Trophoblast cell (in vitro differentiated cells and primary cell): ENCODE results near the gene SLC25A19.
"Not testable (repeated sequence)": the region's sequence is repeated elsewhere in the genome, so short reads cannot be mapped to it uniquely, and the experiment has no call there.

Experiments used
- DNase-seq, 2 donors: peaks; one replicate each; pipeline ENCODE4 v3.0.0-alpha.2; 2016
- H2AFZ ChIP-seq: 2 replicates; pipeline ENCODE4 v1.6.1; 2013; ENCODE audit warnings: low read length, moderate library complexity, mild to moderate bottlenecking; ENCODE audit not compliant: insufficient read depth, poor library complexity
- H2AK5ac ChIP-seq: 2 replicates; pipeline ENCODE4 v1.6.1; 2013; ENCODE audit warnings: mild to moderate bottlenecking, low read length
- H2BK120ac ChIP-seq: 2 replicates; pipeline ENCODE4 v1.6.1; 2013; ENCODE audit warnings: low read length, mild to moderate bottlenecking, moderate library complexity; ENCODE audit not compliant: insufficient read depth, poor library complexity
- H2BK12ac ChIP-seq: 2 replicates; pipeline ENCODE4 v1.6.1; 2013; ENCODE audit warnings: mild to moderate bottlenecking, low read length, moderate library complexity
- H2BK5ac ChIP-seq: 2 replicates; pipeline ENCODE4 v1.6.1; 2013; ENCODE audit warnings: low read length, low read depth, moderate library complexity, mild to moderate bottlenecking; ENCODE audit not compliant: poor library complexity
- H3K14ac ChIP-seq: 2 replicates; pipeline ENCODE4 v1.6.1; 2013; ENCODE audit warnings: mild to moderate bottlenecking, low read length
- H3K18ac ChIP-seq: 2 replicates; pipeline ENCODE4 v1.6.1; 2013; ENCODE audit warnings: mild to moderate bottlenecking, low read length
- H3K23ac ChIP-seq: 2 replicates; pipeline ENCODE4 v1.6.1; 2013; ENCODE audit warnings: low read length
- H3K27ac ChIP-seq: 2 replicates; pipeline ENCODE4 v1.5.1; 2013; ENCODE audit warnings: low read depth, mild to moderate bottlenecking, inconsistent platforms, low read length, moderate library complexity
- H3K27me3 ChIP-seq: 2 replicates; pipeline ENCODE4 v1.6.1; 2013; ENCODE audit warnings: inconsistent platforms, mild to moderate bottlenecking, low read length, moderate library complexity; ENCODE audit not compliant: insufficient read depth
- H3K36me3 ChIP-seq, 2 experiments: 1 replicate in 1 of 2; 2 replicates in 1 of 2; pipeline ENCODE4 v1.6.1; 2013; ENCODE audit warnings: low read length in 2 of 2, mild to moderate bottlenecking in 2 of 2, moderate library complexity in 1 of 2; ENCODE audit not compliant: insufficient read depth in 2 of 2, control insufficient read depth in 1 of 2
- H3K4ac ChIP-seq: 2 replicates; pipeline ENCODE4 v1.6.1; 2013; ENCODE audit warnings: low read depth, mild to moderate bottlenecking, low read length, moderate library complexity
- H3K4me1 ChIP-seq, 2 experiments: 1 replicate in 1 of 2; 2 replicates in 1 of 2; pipeline ENCODE4 v1.6.1; 2013; ENCODE audit warnings: low read length in 2 of 2, mild to moderate bottlenecking in 2 of 2, moderate library complexity in 1 of 2; ENCODE audit not compliant: insufficient read depth in 2 of 2, control insufficient read depth in 1 of 2
- H3K4me2 ChIP-seq: 2 replicates; pipeline ENCODE4 v1.6.1; 2013; ENCODE audit warnings: inconsistent platforms, mild to moderate bottlenecking, low read length, moderate library complexity
- H3K4me3 ChIP-seq: 2 replicates; pipeline ENCODE4 v1.5.1; 2013; ENCODE audit warnings: mild to moderate bottlenecking, low read depth, low read length, inconsistent platforms
- H3K79me1 ChIP-seq: one replicate; pipeline ENCODE4 v1.6.1; 2013; ENCODE audit warnings: low read length
- H3K79me2 ChIP-seq: 2 replicates; pipeline ENCODE4 v1.6.1; 2013; ENCODE audit warnings: low read length, mild to moderate bottlenecking; ENCODE audit not compliant: control insufficient read depth, insufficient read depth, poor library complexity
- H3K9ac ChIP-seq: 2 replicates; pipeline ENCODE4 v1.6.1; 2013; ENCODE audit warnings: mild to moderate bottlenecking, low read length
- H3K9me3 ChIP-seq: 2 replicates; pipeline ENCODE4 v1.6.1; 2013; ENCODE audit warnings: low read depth, mild to moderate bottlenecking, control low read depth, inconsistent platforms, low read length; ENCODE audit not compliant: insufficient read depth
- H4K12ac ChIP-seq: 2 replicates; pipeline ENCODE4 v1.6.1; 2013; ENCODE audit warnings: low read depth, mild to moderate bottlenecking, low read length, moderate library complexity
- H4K8ac ChIP-seq: 2 replicates; pipeline ENCODE4 v1.6.1; 2013; ENCODE audit warnings: low read depth, mild to moderate bottlenecking, low read length, moderate library complexity
- H4K91ac ChIP-seq: one replicate; pipeline ENCODE4 v1.6.1; 2013; ENCODE audit warnings: low read depth, mild to moderate bottlenecking, low read length, moderate library complexity
- WGBS: extraction: QIAGEN DNeasy Blood & Tissue Kit; methylation state at CpG from one replicate; pipeline ENCODE4 v1.1.7; 2013; ENCODE audit warnings: missing lambda C conversion rate; ENCODE audit not compliant: insufficient read length, insufficient coverage; ENCODE audit errors: extremely low coverage; 5-methylcytosine and 5-hydroxymethylcytosine counted together

The SLC25A19 gene

DNA sequence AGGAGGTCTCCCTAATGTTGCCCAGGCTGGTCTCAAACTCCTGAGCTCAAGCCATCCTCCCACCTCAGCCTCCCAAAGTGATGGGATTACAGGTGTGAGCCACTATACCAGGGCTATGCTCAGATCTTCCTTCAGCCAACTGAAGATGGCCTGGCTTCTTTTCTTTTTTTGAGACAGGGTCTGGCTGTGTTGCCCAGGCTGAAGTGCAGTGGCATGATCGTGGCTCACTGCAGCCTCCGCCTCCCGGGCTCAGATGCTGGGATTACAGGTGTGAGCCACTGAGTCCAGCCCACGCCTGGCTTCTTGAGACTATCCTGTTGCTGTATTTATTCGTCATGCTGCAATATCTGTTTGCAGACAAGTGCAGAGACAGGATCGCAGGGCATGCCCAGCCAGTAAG, 4.1 kb downstream of the SLC25A19 start:
- Histone ChIP-seq H2BK12ac (no peak overlapping the region), H3K36me3 (peaks cover 0 to 4% of the 10 kb centered on the region in 2 experiments), H2BK5ac (no peak overlapping the region), H4K91ac (no peak overlapping the region), H3K4me2 (no peak overlapping the region), H3K14ac (no peak overlapping the region), H3K18ac (no peak overlapping the region), H3K27me3 (no peaks in the 10 kb centered on the region), H3K79me1 (peaks cover 5% of the 10 kb centered on the region), H3K23ac (no peak overlapping the region), H3K79me2 (no peaks in the 10 kb centered on the region), H2AFZ (no peak overlapping the region), H3K4ac (no peak overlapping the region), H4K12ac (no peak overlapping the region), H2BK120ac (no peak overlapping the region), H3K4me1 (peaks cover 2% of the 10 kb centered on the region in 2 experiments), H3K9me3 (no peaks in the 10 kb centered on the region), H3K4me3 (no peak overlapping the region), H3K9ac (no peak overlapping the region), H2AK5ac (no peak overlapping the region), H3K27ac (no peak overlapping the region), H4K8ac (no peak overlapping the region)
- WGBS = no CpG with 5 or more reads among the region's 6 CpGs
- DNase-seq = no peak

GRCh38 chr17:75280189-75280588, 9.0 kb downstream of the SLC25A19 start:
- not testable (repeated sequence) for H3K27ac ChIP-seq, H4K8ac ChIP-seq, H2BK120ac ChIP-seq, H3K18ac ChIP-seq, H2AK5ac ChIP-seq, H3K23ac ChIP-seq, H3K79me1 ChIP-seq, H2BK5ac ChIP-seq, H2AFZ ChIP-seq, H3K4ac ChIP-seq, H3K27me3 ChIP-seq, H3K36me3 ChIP-seq, H4K91ac ChIP-seq, H3K79me2 ChIP-seq, H3K9ac ChIP-seq, H3K4me2 ChIP-seq, H4K12ac ChIP-seq, H3K9me3 ChIP-seq, DNase-seq, H3K4me3 ChIP-seq, H3K14ac ChIP-seq, H2BK12ac ChIP-seq, H3K4me1 ChIP-seq
- WGBS = no CpG with 5 or more reads among the region's 4 CpGs

GRCh38 chr17:75277664-75278071, 11.6 kb downstream of the SLC25A19 start:
- H3K4me2 ChIP-seq = no peak overlapping the region
- no peak overlapping the region for H3K18ac ChIP-seq
- H3K4me1 ChIP-seq = peaks cover 3 to 4% of the 10 kb centered on the region in 2 experiments
- H3K36me3 ChIP-seq = peaks cover 3 to 5% of the 10 kb centered on the region in 2 experiments
- no CpG with 5 or more reads among the region's 6 CpGs for WGBS
- DNase-seq = peak; percentile 79 to 80
- no peak overlapping the region for H2BK120ac ChIP-seq
- no peak overlapping the region for H2BK12ac ChIP-seq
- no peak overlapping the region for H2AFZ ChIP-seq
- H3K27me3 ChIP-seq = no peaks in the 10 kb centered on the region
- H3K79me2 ChIP-seq = no peaks in the 10 kb centered on the region
- H3K27ac ChIP-seq = no peak overlapping the region
- no peak overlapping the region for H3K23ac ChIP-seq
- no peak overlapping the region for H3K4me3 ChIP-seq
- no peak overlapping the region for H4K91ac ChIP-seq
- H3K14ac ChIP-seq = no peak overlapping the region
- H2BK5ac ChIP-seq = no peak overlapping the region
- no peak overlapping the region for H4K8ac ChIP-seq
- peaks cover 2% of the 10 kb centered on the region for H3K9me3 ChIP-seq
- no peak overlapping the region for H3K4ac ChIP-seq
- no peaks in the 10 kb centered on the region for H3K79me1 ChIP-seq
- H4K12ac ChIP-seq = no peak overlapping the region
- H3K9ac ChIP-seq = no peak overlapping the region
- H2AK5ac ChIP-seq = no peak overlapping the region

- Histone ChIP-seq H3K4me3 (no peak overlapping the region), H3K18ac (no peak overlapping the region), H3K14ac (no peak overlapping the region), H3K23ac (no peak overlapping the region), H3K9me3 (peaks cover 2% of the 10 kb centered on the region), H3K79me2 (peaks cover 5% of the 10 kb centered on the region), H3K27ac (no peak overlapping the region), H4K8ac (no peak overlapping the region), H3K9ac (no peak overlapping the region), H2BK12ac (no peak overlapping the region), H4K91ac (no peak overlapping the region), H2AK5ac (no peak overlapping the region), H3K4ac (no peak overlapping the region), H3K27me3 (no peaks in the 10 kb centered on the region), H3K4me2 (no peak overlapping the region), H3K79me1 (peaks cover 10% of the 10 kb centered on the region), H3K4me1 (peaks cover 4 to 10% of the 10 kb centered on the region in 2 experiments), H4K12ac (no peak overlapping the region), H2AFZ (no peak overlapping the region), H2BK120ac (no peak overlapping the region), H3K36me3 (peaks cover 3% of the 10 kb centered on the region in 2 experiments), H2BK5ac (no peak overlapping the region)
- WGBS = no CpG with 5 or more reads among the region's 7 CpGs
- no peak for DNase-seq
These were observed 15.1 kb downstream of the SLC25A19 start for GRCh38 chr17:75273977-75274708.
